HG03159 (cell line): ENCODE data around the gene RBSN.

Source experiments
- ATAC-seq: cut with Tn5 transposase; IDR thresholded peaks from one replicate; pipeline ENCODE4 v1.9.1; 2021; ENCODE audit warnings: mild to moderate bottlenecking, moderate library complexity; ENCODE audit not compliant: unreplicated experiment

The RBSN gene

GRCh38 chr3:15102256-15102655 is 3.3 kb upstream of the RBSN start:
- no peak for ATAC-seq

GRCh38 chr3:15099364-15100098 is 583 bp upstream of the RBSN start:
- peak; percentile 25 for ATAC-seq

- no peak for ATAC-seq
Observed at GRCh38 chr3:15097891-15098290, 1.1 kb downstream of the RBSN start.

- ATAC-seq = no peak
Observed at GRCh38 chr3:15096046-15096445, 2.9 kb downstream of the RBSN start.

GRCh38 chr3:15094187-15094875 is 4.6 kb downstream of the RBSN start:
- no peak for ATAC-seq

GRCh38 chr3:15092686-15093085 is 6.3 kb downstream of the RBSN start:
- ATAC-seq = no peak

- ATAC-seq = no peak
Observed at GRCh38 chr3:15091575-15091974, 7.4 kb downstream of the RBSN start.

GRCh38 chr3:15089201-15089600 is 9.7 kb downstream of the RBSN start:
- ATAC-seq = no peak

GRCh38 chr3:15086699-15087098 is 12.2 kb downstream of the RBSN start:
- no peak for ATAC-seq

GRCh38 chr3:15086263-15086662 is 12.7 kb downstream of the RBSN start:
- no peak for ATAC-seq

- ATAC-seq = no peak
Observed at GRCh38 chr3:15083252-15083651, 15.7 kb downstream of the RBSN start.

- ATAC-seq = no peak
Observed at GRCh38 chr3:15081960-15082664, 16.8 kb downstream of the RBSN start.

- no peak for ATAC-seq
Observed at GRCh38 chr3:15079091-15079490, 19.9 kb downstream of the RBSN start.

GRCh38 chr3:15074500-15074899 is 24.4 kb downstream of the RBSN start:
- ATAC-seq = no peak

GRCh38 chr3:15071699-15072098 is 27.2 kb downstream of the RBSN start:
- no peak for ATAC-seq

- no peak for ATAC-seq
Observed at GRCh38 chr3:15069441-15069840, 29.5 kb downstream of the RBSN start.

GRCh38 chr3:15066467-15066866 is 32.5 kb downstream of the RBSN start:
- no peak for ATAC-seq

- ATAC-seq = no peak
Observed at GRCh38 chr3:15065550-15066007, 33.4 kb downstream of the RBSN start.

- ATAC-seq = peak; percentile 95
Observed at GRCh38 chr3:15064835-15065549, 34.0 kb downstream of the RBSN start, which contains the start of gene MRPS25. TSS of gene MRPS25 (minus strand) at chr3:15065315. CDS start at chr3:15065194, 121 bp downstream.

- peak; percentile 11 for ATAC-seq
Observed at GRCh38 chr3:15064299-15064834, 34.6 kb downstream of the RBSN start.
